Ureter (tissue), 1 donor: Measurements from ENCODE around the gene GRK5. TPM values are rescaled to one million over a fixed set of nuclear protein-coding genes. Genes with fewer than 3 reads are reported as not detected.

Source experiments
- DNase-seq: peaks from one replicate; pipeline ENCODE4 v3.0.0-alpha.2; 2020; ENCODE audit warnings: low spot score
- total RNA-seq: library from RNA; stranded (reverse); gene quantifications from one replicate; pipeline ENCODE4 v1.2.4, GENCODE V29; 2023
- donor health status: DM: yes; HTN: yes; CAD: no.

Gene GRK5
- total RNA-seq, 1 donor from 2014 or later: 16.7 TPM

GRCh38 chr10:119481781-119482426 lies 274.5 kb downstream of the GRK5 start:
- DNase-seq: no peak

DNA sequence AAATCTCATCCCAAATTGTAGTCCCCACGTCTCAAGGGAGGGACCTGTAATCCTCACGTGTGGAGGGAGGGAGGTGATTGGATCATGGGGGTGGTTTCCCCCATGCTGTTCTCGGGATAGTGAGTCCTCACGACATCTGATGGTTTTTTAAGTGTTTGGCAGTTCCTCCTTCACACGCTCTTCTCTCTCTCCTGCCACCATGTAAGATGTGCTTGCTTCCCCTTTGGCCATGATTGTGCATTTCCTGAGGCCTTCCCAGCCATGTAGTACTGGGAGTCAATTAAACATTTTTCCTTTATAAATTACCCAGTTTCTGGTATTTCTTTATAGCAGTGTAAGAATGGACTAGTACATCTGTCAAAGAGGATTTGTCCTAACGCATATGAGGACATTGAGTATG lies 275.6 kb downstream of the GRK5 start:
- no peak for DNase-seq

DNA sequence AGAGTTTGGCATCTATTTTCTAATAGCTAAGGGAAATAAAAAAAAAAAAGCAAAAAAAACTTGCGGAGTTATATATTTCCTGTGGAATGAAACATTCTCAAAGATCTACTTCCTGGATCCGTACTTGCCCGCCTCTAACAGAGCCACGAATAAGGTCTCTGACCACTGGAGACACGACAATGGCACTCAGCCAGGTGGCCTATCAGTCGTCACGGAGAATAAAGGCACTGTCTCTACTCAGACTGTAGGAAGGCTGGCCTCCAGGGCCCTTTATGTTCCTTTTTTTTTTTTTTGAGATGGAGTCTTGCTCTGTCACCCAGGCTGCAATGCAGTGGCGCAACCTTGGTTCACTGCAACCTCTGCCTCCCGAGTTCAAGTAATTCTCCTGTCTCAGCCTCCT lies 276.5 kb downstream of the GRK5 start:
- DNase-seq: no peak

- DNase-seq: no peak
Observed at GRCh38 chr10:119488675-119489074, 281.3 kb downstream of the GRK5 start.

- no peak for DNase-seq
Observed at GRCh38 chr10:119489991-119490326, 282.6 kb downstream of the GRK5 start.

GRCh38 chr10:119491966-119492757 lies 284.8 kb downstream of the GRK5 start:
- no peak for DNase-seq

- DNase-seq: no peak
Observed at GRCh38 chr10:119493155-119493554, 285.8 kb downstream of the GRK5 start.

GRCh38 chr10:119494236-119495020 lies 287.1 kb downstream of the GRK5 start:
- no peak for DNase-seq

GRCh38 chr10:119495021-119495505 lies 287.7 kb downstream of the GRK5 start:
- DNase-seq: no peak

DNA sequence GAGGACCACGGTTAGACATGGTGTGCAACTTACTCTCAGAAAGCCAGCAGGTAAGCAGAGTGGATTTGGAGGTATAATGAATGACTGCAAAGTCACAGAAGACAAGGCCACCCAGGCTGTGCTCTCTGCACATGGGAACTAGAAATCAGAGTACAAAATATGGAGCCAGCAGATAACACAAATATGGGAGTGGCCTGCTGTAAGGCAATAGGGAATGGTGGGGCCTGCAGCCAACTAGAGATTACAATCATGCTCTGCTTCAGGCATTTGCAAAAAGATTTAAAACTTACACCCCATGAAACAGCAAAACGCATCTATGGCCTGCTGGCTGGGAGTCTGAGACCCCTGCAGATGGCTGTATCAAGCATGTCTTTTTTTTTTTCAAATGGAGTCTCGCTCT lies 288.2 kb downstream of the GRK5 start:
- no peak for DNase-seq

- DNase-seq: no peak
Observed at GRCh38 chr10:119496273-119496672, 288.9 kb downstream of the GRK5 start.

DNA sequence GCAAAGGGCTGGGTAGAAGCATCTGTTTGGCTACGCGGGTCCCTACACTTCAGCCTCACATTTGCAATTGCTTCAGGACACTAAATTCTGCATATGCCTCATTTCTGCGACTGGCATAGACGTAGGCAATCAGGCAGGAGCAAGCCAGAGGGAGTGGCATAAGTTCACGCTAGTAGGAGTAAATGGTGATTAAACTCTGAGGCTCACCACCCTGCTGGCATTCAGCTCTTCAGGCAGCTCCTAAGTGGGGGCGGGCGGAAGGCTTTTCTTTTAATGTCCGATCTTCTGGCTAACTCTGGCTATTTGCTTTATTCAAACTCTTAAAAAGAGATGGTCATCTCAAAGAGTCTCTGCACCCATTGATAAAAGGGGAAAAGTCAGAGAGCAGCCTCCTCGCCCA lies 289.9 kb downstream of the GRK5 start:
- no peak for DNase-seq

- DNase-seq: no peak
Observed at GRCh38 chr10:119498889-119499676, 291.7 kb downstream of the GRK5 start.

- DNase-seq: no peak
Observed at GRCh38 chr10:119499677-119500002, 292.3 kb downstream of the GRK5 start.

DNA sequence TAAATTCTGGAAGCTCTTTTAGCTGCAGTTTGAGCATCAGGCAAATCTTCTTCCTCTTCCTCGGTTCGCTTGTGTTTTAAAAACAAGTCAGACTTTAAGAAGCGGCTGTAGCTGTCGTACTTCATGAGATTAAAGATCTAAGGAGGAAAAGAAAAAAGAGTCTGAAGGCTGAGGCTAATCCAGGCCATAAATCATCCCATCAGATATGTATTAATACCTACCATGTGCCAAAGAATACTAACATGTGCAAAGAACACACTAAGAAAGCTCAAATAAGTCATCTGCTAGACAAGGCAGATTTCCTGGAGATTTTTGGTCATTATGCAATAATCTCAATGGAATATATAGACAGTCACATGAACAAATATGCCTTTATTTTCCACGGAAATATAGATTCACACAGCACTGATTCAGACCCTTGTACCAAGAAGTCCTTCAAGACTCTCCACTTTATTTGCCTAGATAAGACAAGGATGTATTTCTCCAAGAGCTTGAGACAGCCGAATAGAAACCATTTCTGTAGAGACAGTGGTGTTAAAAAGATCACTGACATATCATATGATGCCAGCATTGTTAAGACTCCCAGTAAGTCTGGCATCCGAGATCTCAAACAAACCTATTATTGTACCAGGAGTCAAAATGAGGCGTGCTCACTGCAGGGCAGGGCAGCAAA lies 292.9 kb downstream of the GRK5 start:
- DNase-seq: no peak

GRCh38 chr10:119500821-119501220 lies 293.4 kb downstream of the GRK5 start:
- DNase-seq: no peak

DNA sequence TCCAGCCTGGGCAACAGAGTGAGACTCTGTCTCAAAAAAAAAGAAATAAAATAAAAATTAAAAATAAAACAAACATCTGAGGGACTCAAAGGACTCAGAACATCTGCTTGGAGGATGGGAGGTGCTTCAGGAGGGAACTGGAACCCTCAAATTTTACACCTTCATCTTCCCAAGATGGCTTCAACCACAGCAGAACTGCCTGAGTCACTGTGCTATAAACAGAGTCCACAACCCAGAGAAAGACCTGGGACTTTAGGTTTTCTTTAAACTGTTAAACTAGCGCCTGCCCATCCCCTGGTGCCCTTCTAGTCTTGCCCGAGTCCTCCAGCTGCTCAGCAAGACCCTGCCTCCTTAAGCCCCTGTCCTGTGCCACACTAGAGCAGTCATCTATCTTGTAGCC lies 294.3 kb downstream of the GRK5 start:
- DNase-seq: no peak

- no peak for DNase-seq
Observed at GRCh38 chr10:119502209-119502608, 294.8 kb downstream of the GRK5 start.

- DNase-seq: no peak
Observed at GRCh38 chr10:119502618-119503155, 295.3 kb downstream of the GRK5 start.

- no peak for DNase-seq
Observed at GRCh38 chr10:119503821-119504220, 296.4 kb downstream of the GRK5 start.

DNA sequence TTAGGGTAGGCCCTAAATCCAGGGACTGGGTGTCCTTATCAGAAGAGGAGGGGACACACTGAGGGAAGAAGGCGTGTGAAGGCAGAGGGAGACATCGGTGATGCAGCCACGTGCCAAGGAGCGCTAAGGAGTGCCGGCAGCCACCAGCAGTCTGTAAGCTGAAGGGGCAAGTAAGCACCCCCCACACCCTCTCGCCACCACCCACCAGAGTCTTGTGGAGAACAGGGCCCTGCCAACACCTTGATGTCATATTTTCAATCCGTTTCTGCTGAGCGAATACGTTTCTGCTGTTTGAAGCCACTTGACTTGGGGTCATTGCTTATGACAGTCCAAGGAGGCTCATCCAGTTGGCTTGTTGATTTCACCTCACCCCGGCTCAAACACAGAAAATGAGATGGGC lies 297.3 kb downstream of the GRK5 start:
- DNase-seq: no peak
